SIG-M5 treated with dmso at 0.1 percent for 504 hours (cell line): ENCODE results near the gene INTS1.

Experiments used
- DNase-seq: peaks from one replicate; lab custom pipeline; 2025; ENCODE audit not compliant: unreplicated experiment; lab: John Stamatoyannopoulos, UW

Gene INTS1

GRCh38 chr7:1490837-1491236 is 13.4 kb downstream of the INTS1 start:
- DNase-seq: no peak

GRCh38 chr7:1489336-1489735 is 14.9 kb downstream of the INTS1 start:
- no peak for DNase-seq

GRCh38 chr7:1488016-1488415 is 16.2 kb downstream of the INTS1 start:
- no peak for DNase-seq

- DNase-seq: no peak
Observed at GRCh38 chr7:1487466-1487865, 16.7 kb downstream of the INTS1 start.

- DNase-seq: no peak
Observed at GRCh38 chr7:1486571-1486970, 17.6 kb downstream of the INTS1 start.

- DNase-seq: no peak
Observed at GRCh38 chr7:1485156-1485555, 19.0 kb downstream of the INTS1 start.

GRCh38 chr7:1484569-1484968 is 19.6 kb downstream of the INTS1 start:
- DNase-seq: no peak

GRCh38 chr7:1483536-1484505 is 20.4 kb downstream of the INTS1 start:
- no peak for DNase-seq

GRCh38 chr7:1483079-1483478 is 21.1 kb downstream of the INTS1 start:
- no peak for DNase-seq

GRCh38 chr7:1481300-1481699 is 22.9 kb downstream of the INTS1 start:
- no peak for DNase-seq

GRCh38 chr7:1480670-1481069 is 23.5 kb downstream of the INTS1 start:
- no peak for DNase-seq

GRCh38 chr7:1479287-1479686 is 24.9 kb downstream of the INTS1 start:
- no peak for DNase-seq

- no peak for DNase-seq
Observed at GRCh38 chr7:1478480-1478879, 25.7 kb downstream of the INTS1 start.

- no peak for DNase-seq
Observed at GRCh38 chr7:1476859-1477258, 27.3 kb downstream of the INTS1 start.

GRCh38 chr7:1475991-1476390 is 28.2 kb downstream of the INTS1 start:
- DNase-seq: no peak

GRCh38 chr7:1475393-1475792 is 28.8 kb downstream of the INTS1 start:
- no peak for DNase-seq

- DNase-seq: no peak
Observed at GRCh38 chr7:1474736-1475135, 29.5 kb downstream of the INTS1 start.

- peak; percentile 76 for DNase-seq
Observed at GRCh38 chr7:1473864-1474512, 30.2 kb downstream of the INTS1 start.

GRCh38 chr7:1470901-1471300 is 33.3 kb downstream of the INTS1 start:
- DNase-seq: no peak

- no peak for DNase-seq
Observed at GRCh38 chr7:1468643-1469298, 35.4 kb downstream of the INTS1 start.

- no peak for DNase-seq
Observed at GRCh38 chr7:1468203-1468602, 36.0 kb downstream of the INTS1 start.
